ENCODE data around the gene THAP10. TPM values are rescaled to one million over a fixed set of nuclear protein-coding genes. Genes with fewer than 3 reads are reported as not detected.

THAP10 gene
- polyA plus RNA-seq, 1 donor from 2014 or later: 6.6 TPM

GRCh38 chr15:70863450-70864218, 28.6 kb downstream of the THAP10 start:
- Histone ChIP-seq H2AFZ (ENCODE audit: low read depth, low read length) (no peak overlapping the region), H3K79me2 (replicated peaks; ENCODE audit: insufficient read depth, low read length) (no peaks in the 10 kb centered on the region), H3K27ac (ENCODE audit: low read length) (no peak overlapping the region), H3K36me3 (ENCODE audit: insufficient read depth, low read length) (no peaks in the 10 kb centered on the region), H3K4me3 (ENCODE audit: low read length) (no peak overlapping the region), H3K27me3 (ENCODE audit: insufficient read depth, low read depth, low read length) (no peaks in the 10 kb centered on the region), H3K9me3 (ENCODE audit: low read length) (no peaks in the 10 kb centered on the region), H4K20me1 (ENCODE audit: insufficient read depth) (no peaks in the 10 kb centered on the region), H3K4me2 (ENCODE audit: low read length) (no peak overlapping the region), H3K9me2 (ENCODE audit: insufficient read depth, low read length) (no peaks in the 10 kb centered on the region), H3K9ac (ENCODE audit: low read length) (no peak overlapping the region), H3F3A (ENCODE audit: insufficient read depth, low read length, poor library complexity, severe bottlenecking) (no peaks in the 10 kb centered on the region)
- TF ChIP-seq EZH2 (IDR thresholded peaks at IDR 0.05; ENCODE audit: borderline replicate concordance, insufficient read depth, low read length, poor library complexity, severe bottlenecking) (no peak), EP300 (conservative IDR thresholded peaks at IDR 0.05; ENCODE audit: poor library complexity, severe bottlenecking) (no peak), MXI1 (conservative IDR thresholded peaks at IDR 0.05; ENCODE audit: poor library complexity, severe bottlenecking) (no peak), RAD21 (conservative IDR thresholded peaks at IDR 0.05) (no peak), CTCF (IDR thresholded peaks at IDR 0.05; ENCODE audit: poor library complexity, severe bottlenecking) (no peak)

GRCh38 chr15:70859998-70860397, 32.2 kb downstream of the THAP10 start:
- H3K9me3 ChIP-seq (ENCODE audit: low read length): no peaks in the 10 kb centered on the region
- no peaks in the 10 kb centered on the region for H3K27me3 ChIP-seq (ENCODE audit: insufficient read depth, low read depth, low read length)

More at GRCh38 chr15:70859998-70860397, 32.2 kb downstream of the THAP10 start:
- Histone ChIP-seq H3K9me2 (ENCODE audit: insufficient read depth, low read length) (no peaks in the 10 kb centered on the region), H3K9ac (ENCODE audit: low read length) (no peak overlapping the region), H4K20me1 (ENCODE audit: insufficient read depth) (no peaks in the 10 kb centered on the region), H3F3A (ENCODE audit: insufficient read depth, low read length, poor library complexity, severe bottlenecking) (no peaks in the 10 kb centered on the region), H2AFZ (ENCODE audit: low read depth, low read length) (no peak overlapping the region), H3K27ac (ENCODE audit: low read length) (no peak overlapping the region), H3K4me3 (ENCODE audit: low read length) (no peak overlapping the region), H3K36me3 (ENCODE audit: insufficient read depth, low read length) (no peaks in the 10 kb centered on the region), H3K4me2 (ENCODE audit: low read length) (no peak overlapping the region), H3K79me2 (replicated peaks; ENCODE audit: insufficient read depth, low read length) (no peaks in the 10 kb centered on the region)
- no peak for TF ChIP-seq RAD21 (conservative IDR thresholded peaks at IDR 0.05)
- no peak for TF ChIP-seq CTCF (IDR thresholded peaks at IDR 0.05; ENCODE audit: poor library complexity, severe bottlenecking)
- TF ChIP-seq POLR2AphosphoS5 (IDR thresholded peaks at IDR 0.05): no peak
- no peak for TF ChIP-seq MXI1 (conservative IDR thresholded peaks at IDR 0.05; ENCODE audit: poor library complexity, severe bottlenecking)
- no peak for TF ChIP-seq EP300 (conservative IDR thresholded peaks at IDR 0.05; ENCODE audit: poor library complexity, severe bottlenecking)
- no peak for TF ChIP-seq SMC3 (conservative IDR thresholded peaks at IDR 0.05; ENCODE audit: poor library complexity)
- no peak for TF ChIP-seq REST (IDR thresholded peaks at IDR 0.05; ENCODE audit: borderline replicate concordance)
- no peak for TF ChIP-seq EZH2 (IDR thresholded peaks at IDR 0.05; ENCODE audit: borderline replicate concordance, insufficient read depth, low read length, poor library complexity, severe bottlenecking)
- no peak for TF ChIP-seq TAF1 (IDR thresholded peaks at IDR 0.05; ENCODE audit: low read depth)

All from neural cell (in vitro differentiated cells).